GM23338 (cell line): ENCODE measurements around the gene ANKRD53. TPM values are rescaled to one million over a fixed set of nuclear protein-coding genes. Genes with fewer than 3 reads are reported as not detected.

ENCODE experiments used
- ATAC-seq: fragments of 200-7000 bp; cut with Tn5 transposase; 3 replicates; pipeline ENCODE4 v1.9.1; 2020
- DNase-seq: peaks from one replicate; pipeline ENCODE4 v3.0.0-alpha.2; 2015; ENCODE audit warnings: low spot score
- H2AFZ ChIP-seq: fragments of 200-600 bp; sonication (generic); 2 replicates; pipeline ENCODE4 v1.8.0; 2016; ENCODE audit warnings: antibody characterized with exemption, mild to moderate bottlenecking, moderate library complexity
- H3F3A ChIP-seq: fragments of 200-600 bp; sonication (generic); replicated peaks from 2 replicates; pipeline ENCODE4 v1.8.0; 2017; ENCODE audit warnings: antibody characterized with exemption, mixed run types, low read depth
- H3K27ac ChIP-seq: fragments of 200-600 bp; sonication (generic); 2 replicates; pipeline ENCODE4 v1.6.1; 2016; ENCODE audit warnings: low read depth
- H3K27me3 ChIP-seq: fragments of 200-600 bp; sonication (generic); 2 replicates; pipeline ENCODE4 v1.8.0; 2016; ENCODE audit warnings: mild to moderate bottlenecking, mixed run types, moderate library complexity; ENCODE audit not compliant: insufficient read depth
- H3K36me3 ChIP-seq: fragments of 200-600 bp; sonication (generic); 2 replicates; pipeline ENCODE4 v1.8.0; 2016; ENCODE audit warnings: mild to moderate bottlenecking; ENCODE audit not compliant: insufficient read depth
- H3K4me1 ChIP-seq: fragments of 200-600 bp; sonication (generic); 2 replicates; pipeline ENCODE4 v1.8.0; 2016; ENCODE audit warnings: mild to moderate bottlenecking, moderate library complexity; ENCODE audit not compliant: insufficient read depth
- H3K4me2 ChIP-seq: fragments of 200-600 bp; sonication (generic); 2 replicates; pipeline ENCODE4 v1.7.1; 2017; ENCODE audit warnings: mixed run types
- H3K4me3 ChIP-seq: fragments of 200-600 bp; sonication (generic); 2 replicates; pipeline ENCODE4 v1.6.1; 2016; ENCODE audit warnings: mixed run types
- H3K79me2 ChIP-seq: fragments of 200-600 bp; sonication (generic); replicated peaks from 2 replicates; pipeline ENCODE4 v1.8.0; 2017; ENCODE audit warnings: mild to moderate bottlenecking; ENCODE audit not compliant: insufficient read depth
- H3K9me2 ChIP-seq: fragments of 200-600 bp; sonication (generic); 2 replicates; pipeline ENCODE4 v1.8.0; 2017; ENCODE audit not compliant: insufficient read depth
- H4K20me1 ChIP-seq: fragments of 200-600 bp; sonication (generic); replicated peaks from 2 replicates; pipeline ENCODE4 v1.8.0; 2017; ENCODE audit warnings: mild to moderate bottlenecking; ENCODE audit not compliant: insufficient read depth
- H3K27ac Mint-ChIP-seq: 2 replicates; pipeline ENCODE4 v1.8.0; 2020; ENCODE audit warnings: inconsistent platforms, mild to moderate bottlenecking, moderate library complexity, mixed read lengths
- H3K27me3 Mint-ChIP-seq: 3 replicates; pipeline ENCODE4 v1.8.0; 2022; ENCODE audit warnings: low read depth, mild to moderate bottlenecking, moderate library complexity, mixed read lengths, inconsistent platforms; ENCODE audit not compliant: insufficient read depth, poor library complexity
- H3K36me3 Mint-ChIP-seq: 3 replicates; pipeline ENCODE4 v1.8.0; 2021; ENCODE audit warnings: low read depth, mild to moderate bottlenecking, inconsistent platforms, moderate library complexity, mixed read lengths
- H3K4me1 Mint-ChIP-seq: 3 replicates; pipeline ENCODE4 v1.8.0; 2020; ENCODE audit warnings: mild to moderate bottlenecking, inconsistent platforms, mixed read lengths
- H3K4me3 Mint-ChIP-seq: 3 replicates; pipeline ENCODE4 v1.8.0; 2021; ENCODE audit warnings: moderate library complexity, mild to moderate bottlenecking, inconsistent platforms, mixed read lengths
- H3K9me3 Mint-ChIP-seq: 3 replicates; pipeline ENCODE4 v1.8.0; 2020; ENCODE audit warnings: moderate library complexity, mild to moderate bottlenecking, inconsistent platforms, mixed read lengths
- CREB1 ChIP-seq: fragments of 250-450 bp; sonication (Bioruptor Pico); IDR thresholded peaks from 2 replicates; pipeline ENCODE4 v1.5.0; 2020; ENCODE audit warnings: low read depth, mild to moderate bottlenecking, moderate library complexity
- EZH2phosphoT487 ChIP-seq: fragments of 200-600 bp; sonication (generic); IDR thresholded peaks from one replicate; pipeline ENCODE4 v1.8.1; 2018; ENCODE audit warnings: antibody characterized with exemption; ENCODE audit not compliant: unreplicated experiment
- JUNB ChIP-seq: IDR thresholded peaks from one replicate; pipeline ENCODE4 v1.6.1; 2016; ENCODE audit warnings: antibody characterized with exemption; ENCODE audit not compliant: unreplicated experiment
- POLR2AphosphoS5 ChIP-seq: IDR thresholded peaks from 2 replicates; pipeline ENCODE4 v1.6.1; 2016; ENCODE audit warnings: antibody characterized with exemption, low read depth
- STAT1 ChIP-seq: IDR thresholded peaks from one replicate; pipeline ENCODE4 v1.6.1; 2016; ENCODE audit warnings: antibody characterized with exemption; ENCODE audit not compliant: unreplicated experiment
- ZNF114 ChIP-seq: fragments of 250-450 bp; sonication (Bioruptor Pico); IDR thresholded peaks from 2 replicates; pipeline ENCODE4 v1.5.0; 2020; ENCODE audit warnings: mild to moderate bottlenecking, moderate library complexity
- polyA plus RNA-seq: library from polyadenylated mRNA; unstranded; fragments of >200 nt; fragmentation: Nextera tagmentation; extraction: Ambion mirVana; gene quantifications from 2 replicates; pipeline ENCODE4 v1.2.1, GENCODE V29; 2016
- total RNA-seq: library from RNA; depleted of rRNA; stranded (reverse); fragments of >200 nt; shearing (Covaris generic); gene quantifications from 2 replicates; pipeline ENCODE4 v1.2.3, GENCODE V29; 2014
- TF ChIP-seq, protein P1 (sequence below): IDR thresholded peaks from one replicate; pipeline ENCODE4 v1.6.1; 2018; ENCODE audit warnings: antibody characterized with exemption; ENCODE audit not compliant: unreplicated experiment
- TF ChIP-seq, protein P2 (sequence below): fragments of 250-450 bp; sonication (Bioruptor Pico); IDR thresholded peaks from 2 replicates; pipeline ENCODE4 v1.5.0; 2020; ENCODE audit warnings: mild to moderate bottlenecking, moderate library complexity

ANKRD53 gene
- total and polyA plus RNA-seq, 2 experiments from 2014 or later: 0.32 to 0.73 TPM

DNA sequence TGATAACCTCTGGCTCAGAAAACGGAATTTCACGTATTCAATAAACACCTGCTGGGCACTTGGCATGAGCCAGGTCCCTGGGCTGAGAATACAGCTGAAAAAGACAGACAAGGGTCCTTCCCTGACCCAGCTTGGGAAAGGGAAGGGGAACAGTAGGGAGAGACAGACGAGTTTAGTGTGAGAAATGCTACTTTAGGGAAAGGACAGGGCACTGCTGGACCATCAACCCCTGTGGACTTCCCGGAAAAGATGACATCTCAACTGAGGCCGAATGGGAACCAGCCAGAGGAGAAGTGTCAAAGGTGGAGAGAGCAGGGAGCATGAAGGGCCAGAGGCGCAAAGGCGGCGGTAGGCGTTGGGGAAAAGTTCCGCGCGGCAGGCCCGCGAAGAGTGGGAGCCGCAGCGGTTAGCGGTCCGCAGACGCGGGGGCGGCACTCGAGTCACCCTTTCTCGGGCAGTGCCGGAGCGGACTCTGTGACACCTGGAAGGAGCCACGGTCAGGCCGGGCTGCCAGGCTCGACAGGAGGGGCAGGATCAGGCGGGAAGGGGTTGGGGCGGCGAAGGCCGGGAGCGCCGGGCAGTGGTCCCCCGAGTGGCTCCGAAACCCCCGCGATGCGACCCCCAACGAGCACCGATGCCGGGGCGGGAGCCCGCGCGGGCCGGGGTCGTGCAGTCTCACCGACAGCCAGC, 15.7 kb downstream of the ANKRD53 start:
- Mint-ChIP-seq H3K4me3 (peak overlapping the region; percentile 93), H3K9me3 (no peaks in the 10 kb centered on the region; the same call in 2 of the 3 replicates), H3K4me1 (peaks cover 16% of the 10 kb centered on the region), H3K27ac (no peak overlapping the region), H3K27me3 (peaks cover 8% of the 10 kb centered on the region), H3K36me3 (peaks cover 5% of the 10 kb centered on the region; the same call in 2 of the 3 replicates)
- Histone ChIP-seq H3K4me2 (peak overlapping the region; percentile 97), H3K79me2 (peaks cover 17% of the 10 kb centered on the region), H2AFZ (0 out of 2 replicates have a peak overlapping the region, but pooled peaks have one; percentile 52), H3K9me2 (no peaks in the 10 kb centered on the region), H3K4me1 (peaks cover 5% of the 10 kb centered on the region), H3K36me3 (no peaks in the 10 kb centered on the region), H3K4me3 (peak overlapping the region; percentile 95), H3K27me3 (peaks cover 9% of the 10 kb centered on the region; the same call in 1 of the 2 replicates), H3K27ac (no peak overlapping the region), H4K20me1 (peaks cover 14% of the 10 kb centered on the region), H3F3A (no peaks in the 10 kb centered on the region)
- ATAC-seq (peak; percentile 3; the same call in 1 of the 3 replicates), DNase-seq (peak; percentile 17)
- no peak for TF ChIP-seq ZNF114
- TF ChIP-seq CREB1 (CRISPR knock-in tag): no peak
- TF ChIP-seq STAT1: no peak
- TF ChIP-seq, protein P1, sequence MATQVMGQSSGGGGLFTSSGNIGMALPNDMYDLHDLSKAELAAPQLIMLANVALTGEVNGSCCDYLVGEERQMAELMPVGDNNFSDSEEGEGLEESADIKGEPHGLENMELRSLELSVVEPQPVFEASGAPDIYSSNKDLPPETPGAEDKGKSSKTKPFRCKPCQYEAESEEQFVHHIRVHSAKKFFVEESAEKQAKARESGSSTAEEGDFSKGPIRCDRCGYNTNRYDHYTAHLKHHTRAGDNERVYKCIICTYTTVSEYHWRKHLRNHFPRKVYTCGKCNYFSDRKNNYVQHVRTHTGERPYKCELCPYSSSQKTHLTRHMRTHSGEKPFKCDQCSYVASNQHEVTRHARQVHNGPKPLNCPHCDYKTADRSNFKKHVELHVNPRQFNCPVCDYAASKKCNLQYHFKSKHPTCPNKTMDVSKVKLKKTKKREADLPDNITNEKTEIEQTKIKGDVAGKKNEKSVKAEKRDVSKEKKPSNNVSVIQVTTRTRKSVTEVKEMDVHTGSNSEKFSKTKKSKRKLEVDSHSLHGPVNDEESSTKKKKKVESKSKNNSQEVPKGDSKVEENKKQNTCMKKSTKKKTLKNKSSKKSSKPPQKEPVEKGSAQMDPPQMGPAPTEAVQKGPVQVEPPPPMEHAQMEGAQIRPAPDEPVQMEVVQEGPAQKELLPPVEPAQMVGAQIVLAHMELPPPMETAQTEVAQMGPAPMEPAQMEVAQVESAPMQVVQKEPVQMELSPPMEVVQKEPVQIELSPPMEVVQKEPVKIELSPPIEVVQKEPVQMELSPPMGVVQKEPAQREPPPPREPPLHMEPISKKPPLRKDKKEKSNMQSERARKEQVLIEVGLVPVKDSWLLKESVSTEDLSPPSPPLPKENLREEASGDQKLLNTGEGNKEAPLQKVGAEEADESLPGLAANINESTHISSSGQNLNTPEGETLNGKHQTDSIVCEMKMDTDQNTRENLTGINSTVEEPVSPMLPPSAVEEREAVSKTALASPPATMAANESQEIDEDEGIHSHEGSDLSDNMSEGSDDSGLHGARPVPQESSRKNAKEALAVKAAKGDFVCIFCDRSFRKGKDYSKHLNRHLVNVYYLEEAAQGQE: no peak

DNA sequence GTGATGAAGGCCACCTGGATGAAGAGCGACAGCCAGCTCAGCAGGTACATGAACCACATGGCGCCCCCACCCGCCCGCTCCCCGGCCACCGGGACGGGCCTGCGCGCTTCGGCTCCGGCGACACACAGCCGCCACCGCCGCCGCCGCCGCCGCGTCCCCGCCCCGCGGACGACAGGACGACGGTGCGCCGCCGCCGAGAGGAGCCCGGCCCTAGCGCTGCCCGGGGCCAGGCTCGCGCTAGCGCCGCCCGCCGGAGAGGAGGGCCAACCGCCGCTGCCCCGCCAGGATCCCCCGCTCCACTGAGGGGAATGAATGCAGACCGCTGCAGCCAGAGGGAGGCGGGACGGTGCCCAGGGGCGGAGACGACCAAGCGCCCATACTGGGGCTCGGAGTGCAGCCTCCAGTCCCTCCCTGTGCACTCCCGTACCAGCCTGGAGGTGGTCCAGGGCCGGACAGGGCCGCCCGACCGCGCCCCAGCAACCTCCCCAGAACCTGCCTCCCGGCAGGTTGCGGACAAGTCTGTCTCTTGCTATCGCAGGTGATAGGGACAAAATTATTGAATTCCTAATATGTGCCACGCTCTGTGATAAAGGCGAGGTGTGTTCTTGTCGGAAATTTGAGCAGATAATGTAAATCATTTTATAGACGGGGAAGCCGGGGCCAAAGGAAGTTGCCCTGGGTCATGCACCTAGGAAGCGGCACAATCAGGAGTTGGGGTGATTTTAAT, 16.4 kb downstream of the ANKRD53 start, which contains the start of gene TEX261:
TEX261 (minus strand) TSS at position 175 of the 727 bp plus-strand sequence; CDS start at position 59, 116 bp downstream.
- Mint-ChIP-seq H3K27me3 (peaks cover 8% of the 10 kb centered on the region), H3K36me3 (peaks cover 3% of the 10 kb centered on the region; the same call in 2 of the 3 replicates), H3K4me3 (peak within 1 kb of the TSS; percentile 93), H3K27ac (no peak within 1 kb of the TSS), H3K4me1 (peaks cover 16% of the 10 kb centered on the region), H3K9me3 (no peaks in the 10 kb centered on the region; the same call in 2 of the 3 replicates)
- H3K27me3 ChIP-seq: peaks cover 9% of the 10 kb centered on the region; the same call in 1 of the 2 replicates
- DNase-seq (peak; percentile 95), ATAC-seq (peak; percentile 97)
- H2AFZ ChIP-seq: peak within 1 kb of the TSS; percentile 99
- H3F3A ChIP-seq: no peaks in the 10 kb centered on the region
- peak within 1 kb of the TSS; percentile 95 for H3K4me3 ChIP-seq
- peaks cover 17% of the 10 kb centered on the region for H3K79me2 ChIP-seq
- no peaks in the 10 kb centered on the region for H3K9me2 ChIP-seq
- H3K4me1 ChIP-seq: peaks cover 5% of the 10 kb centered on the region
- no peak within 1 kb of the TSS for H3K27ac ChIP-seq
- H3K36me3 ChIP-seq: no peaks in the 10 kb centered on the region
- H4K20me1 ChIP-seq: peaks cover 10% of the 10 kb centered on the region
- H3K4me2 ChIP-seq: peak within 1 kb of the TSS; percentile 100
- peak; percentile 56 for TF ChIP-seq POLR2AphosphoS5
- TF ChIP-seq JUNB: no peak
- TF ChIP-seq EZH2phosphoT487: no peak
- TF ChIP-seq, protein P2, sequence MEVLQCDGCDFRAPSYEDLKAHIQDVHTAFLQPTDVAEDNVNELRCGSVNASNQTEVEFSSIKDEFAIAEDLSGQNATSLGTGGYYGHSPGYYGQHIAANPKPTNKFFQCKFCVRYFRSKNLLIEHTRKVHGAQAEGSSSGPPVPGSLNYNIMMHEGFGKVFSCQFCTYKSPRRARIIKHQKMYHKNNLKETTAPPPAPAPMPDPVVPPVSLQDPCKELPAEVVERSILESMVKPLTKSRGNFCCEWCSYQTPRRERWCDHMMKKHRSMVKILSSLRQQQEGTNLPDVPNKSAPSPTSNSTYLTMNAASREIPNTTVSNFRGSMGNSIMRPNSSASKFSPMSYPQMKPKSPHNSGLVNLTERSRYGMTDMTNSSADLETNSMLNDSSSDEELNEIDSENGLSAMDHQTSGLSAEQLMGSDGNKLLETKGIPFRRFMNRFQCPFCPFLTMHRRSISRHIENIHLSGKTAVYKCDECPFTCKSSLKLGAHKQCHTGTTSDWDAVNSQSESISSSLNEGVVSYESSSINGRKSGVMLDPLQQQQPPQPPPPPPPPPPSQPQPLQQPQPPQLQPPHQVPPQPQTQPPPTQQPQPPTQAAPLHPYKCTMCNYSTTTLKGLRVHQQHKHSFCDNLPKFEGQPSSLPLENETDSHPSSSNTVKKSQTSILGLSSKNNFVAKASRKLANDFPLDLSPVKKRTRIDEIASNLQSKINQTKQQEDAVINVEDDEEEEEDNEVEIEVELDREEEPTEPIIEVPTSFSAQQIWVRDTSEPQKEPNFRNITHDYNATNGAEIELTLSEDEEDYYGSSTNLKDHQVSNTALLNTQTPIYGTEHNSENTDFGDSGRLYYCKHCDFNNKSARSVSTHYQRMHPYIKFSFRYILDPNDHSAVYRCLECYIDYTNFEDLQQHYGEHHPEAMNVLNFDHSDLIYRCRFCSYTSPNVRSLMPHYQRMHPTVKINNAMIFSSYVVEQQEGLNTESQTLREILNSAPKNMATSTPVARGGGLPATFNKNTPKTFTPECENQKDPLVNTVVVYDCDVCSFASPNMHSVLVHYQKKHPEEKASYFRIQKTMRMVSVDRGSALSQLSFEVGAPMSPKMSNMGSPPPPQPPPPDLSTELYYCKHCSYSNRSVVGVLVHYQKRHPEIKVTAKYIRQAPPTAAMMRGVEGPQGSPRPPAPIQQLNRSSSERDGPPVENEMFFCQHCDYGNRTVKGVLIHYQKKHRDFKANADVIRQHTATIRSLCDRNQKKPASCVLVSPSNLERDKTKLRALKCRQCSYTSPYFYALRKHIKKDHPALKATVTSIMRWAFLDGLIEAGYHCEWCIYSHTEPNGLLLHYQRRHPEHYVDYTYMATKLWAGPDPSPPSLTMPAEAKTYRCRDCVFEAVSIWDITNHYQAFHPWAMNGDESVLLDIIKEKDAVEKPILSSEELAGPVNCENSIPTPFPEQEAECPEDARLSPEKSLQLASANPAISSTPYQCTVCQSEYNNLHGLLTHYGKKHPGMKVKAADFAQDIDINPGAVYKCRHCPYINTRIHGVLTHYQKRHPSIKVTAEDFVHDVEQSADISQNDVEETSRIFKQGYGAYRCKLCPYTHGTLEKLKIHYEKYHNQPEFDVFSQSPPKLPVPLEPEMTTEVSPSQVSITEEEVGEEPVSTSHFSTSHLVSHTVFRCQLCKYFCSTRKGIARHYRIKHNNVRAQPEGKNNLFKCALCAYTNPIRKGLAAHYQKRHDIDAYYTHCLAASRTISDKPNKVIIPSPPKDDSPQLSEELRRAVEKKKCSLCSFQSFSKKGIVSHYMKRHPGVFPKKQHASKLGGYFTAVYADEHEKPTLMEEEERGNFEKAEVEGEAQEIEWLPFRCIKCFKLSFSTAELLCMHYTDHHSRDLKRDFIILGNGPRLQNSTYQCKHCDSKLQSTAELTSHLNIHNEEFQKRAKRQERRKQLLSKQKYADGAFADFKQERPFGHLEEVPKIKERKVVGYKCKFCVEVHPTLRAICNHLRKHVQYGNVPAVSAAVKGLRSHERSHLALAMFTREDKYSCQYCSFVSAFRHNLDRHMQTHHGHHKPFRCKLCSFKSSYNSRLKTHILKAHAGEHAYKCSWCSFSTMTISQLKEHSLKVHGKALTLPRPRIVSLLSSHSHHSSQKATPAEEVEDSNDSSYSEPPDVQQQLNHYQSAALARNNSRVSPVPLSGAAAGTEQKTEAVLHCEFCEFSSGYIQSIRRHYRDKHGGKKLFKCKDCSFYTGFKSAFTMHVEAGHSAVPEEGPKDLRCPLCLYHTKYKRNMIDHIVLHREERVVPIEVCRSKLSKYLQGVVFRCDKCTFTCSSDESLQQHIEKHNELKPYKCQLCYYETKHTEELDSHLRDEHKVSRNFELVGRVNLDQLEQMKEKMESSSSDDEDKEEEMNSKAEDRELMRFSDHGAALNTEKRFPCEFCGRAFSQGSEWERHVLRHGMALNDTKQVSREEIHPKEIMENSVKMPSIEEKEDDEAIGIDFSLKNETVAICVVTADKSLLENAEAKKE (CRISPR knock-in tag): no peak
